HG03439 (cell line): Measurements from ENCODE around the gene ATAD3C.
"Not testable (repeated sequence)": the region's sequence is repeated elsewhere in the genome, so short reads cannot be mapped to it uniquely, and the experiment has no call there.

Experiments used
- ATAC-seq: cut with Tn5 transposase; IDR thresholded peaks from one replicate; pipeline ENCODE4 v1.9.1; 2021; ENCODE audit warnings: mild to moderate bottlenecking, moderate library complexity; ENCODE audit not compliant: unreplicated experiment

ATAD3C gene

GRCh38 chr1:1449099-1449739 lies at the start of gene ATAD3C:
ATAD3C (plus strand) TSS chr1:1449689; CDS start chr1:1450684, 995 bp downstream.
- no peak for ATAC-seq

GRCh38 chr1:1399872-1400575 lies 49.5 kb upstream of the ATAD3C start:
- peak; percentile 2 for ATAC-seq

- ATAC-seq = no peak
Observed at GRCh38 chr1:1400576-1401456, 48.7 kb upstream of the ATAD3C start.

GRCh38 chr1:1401457-1402010 lies 48.0 kb upstream of the ATAD3C start:
- ATAC-seq = no peak

- no peak for ATAC-seq
Observed at GRCh38 chr1:1402072-1402900, 47.2 kb upstream of the ATAD3C start.

- ATAC-seq = not testable (repeated sequence)
Observed at GRCh38 chr1:1402901-1403392, 46.5 kb upstream of the ATAD3C start.

- ATAC-seq = no peak
Observed at GRCh38 chr1:1403653-1404052, 45.8 kb upstream of the ATAD3C start.

- no peak for ATAC-seq
Observed at GRCh38 chr1:1406101-1406820, 43.2 kb upstream of the ATAD3C start.

GRCh38 chr1:1406821-1407635 lies 42.5 kb upstream of the ATAD3C start, which contains the start of gene MRPL20:
MRPL20 (minus strand) TSS chr1:1407293; CDS start chr1:1407217, 76 bp downstream.
- peak; percentile 82 for ATAC-seq

- ATAC-seq = peak; percentile 29
Observed at GRCh38 chr1:1407636-1408318, 41.7 kb upstream of the ATAD3C start.

GRCh38 chr1:1410238-1410637 lies 39.3 kb upstream of the ATAD3C start:
- not testable (repeated sequence) for ATAC-seq

GRCh38 chr1:1411626-1412025 lies 37.9 kb upstream of the ATAD3C start:
- ATAC-seq = no peak

GRCh38 chr1:1412311-1412902 lies 37.1 kb upstream of the ATAD3C start:
- not testable (repeated sequence) for ATAC-seq

- ATAC-seq = no peak
Observed at GRCh38 chr1:1415751-1416150, 33.7 kb upstream of the ATAD3C start.

- ATAC-seq = not testable (repeated sequence)
Observed at GRCh38 chr1:1417396-1417795, 32.1 kb upstream of the ATAD3C start.

- not testable (repeated sequence) for ATAC-seq
Observed at GRCh38 chr1:1417825-1418463, 31.5 kb upstream of the ATAD3C start.
